ENCODE results near the gene NARF.
"Not testable (repeated sequence)": the region's sequence is repeated elsewhere in the genome, so short reads cannot be mapped to it uniquely, and the experiment has no call there.

The NARF gene

GRCh38 chr17:82450357-82451106, 8.0 kb upstream of the NARF start, which contains the start of gene CYBC1:
CYBC1 (minus strand) TSS chr17:82450752; CDS start chr17:82449254, 1,498 bp downstream.
- Mint-ChIP-seq H3K36me3 (peaks cover 1% of the 10 kb centered on the region), H3K27ac (peak within 1 kb of the TSS; percentile 99), H3K9me3 (no peaks in the 10 kb centered on the region), H3K4me1 (peaks cover 45% of the 10 kb centered on the region), H3K27me3 (no peaks in the 10 kb centered on the region), H3K4me3 (peak within 1 kb of the TSS; percentile 97)

GRCh38 chr17:82452162-82452561, 6.4 kb upstream of the NARF start:
- Mint-ChIP-seq H3K4me3 (peak overlapping the region; percentile 97), H3K27ac (peak overlapping the region; percentile 97), H3K9me3 (no peaks in the 10 kb centered on the region), H3K27me3 (no peaks in the 10 kb centered on the region), H3K36me3 (peaks cover 1% of the 10 kb centered on the region), H3K4me1 (peaks cover 39% of the 10 kb centered on the region)

- not testable (repeated sequence) for H3K27me3 Mint-ChIP-seq, H3K9me3 Mint-ChIP-seq, H3K36me3 Mint-ChIP-seq
- Mint-ChIP-seq H3K27ac (peak overlapping the region; percentile 4), H3K4me3 (peak overlapping the region; percentile 15), H3K4me1 (peaks cover 42% of the 10 kb centered on the region)
Observed at GRCh38 chr17:82453151-82453550, 5.4 kb upstream of the NARF start.

- Mint-ChIP-seq H3K27ac (peak overlapping the region; percentile 65), H3K4me1 (peaks cover 41% of the 10 kb centered on the region)
- H3K4me3 Mint-ChIP-seq, H3K36me3 Mint-ChIP-seq, H3K27me3 Mint-ChIP-seq, H3K9me3 Mint-ChIP-seq: not testable (repeated sequence)
Observed at GRCh38 chr17:82453706-82454105, 4.8 kb upstream of the NARF start.

- H3K36me3 Mint-ChIP-seq: peaks cover 4% of the 10 kb centered on the region
- peaks cover 37% of the 10 kb centered on the region for H3K4me1 Mint-ChIP-seq
- H3K27me3 Mint-ChIP-seq: no peaks in the 10 kb centered on the region
- peak overlapping the region; percentile 99 for H3K27ac Mint-ChIP-seq
- peak overlapping the region; percentile 91 for H3K4me3 Mint-ChIP-seq
- no peaks in the 10 kb centered on the region for H3K9me3 Mint-ChIP-seq
Observed at GRCh38 chr17:82457073-82457928, 1.2 kb upstream of the NARF start.

GRCh38 chr17:82457929-82458178, 687 bp upstream of the NARF start:
- no peaks in the 10 kb centered on the region for H3K9me3 Mint-ChIP-seq
- H3K4me3 Mint-ChIP-seq: peak overlapping the region; percentile 91
- peaks cover 39% of the 10 kb centered on the region for H3K4me1 Mint-ChIP-seq
- peak overlapping the region; percentile 99 for H3K27ac Mint-ChIP-seq
- H3K36me3 Mint-ChIP-seq: peaks cover 8% of the 10 kb centered on the region
- no peaks in the 10 kb centered on the region for H3K27me3 Mint-ChIP-seq

GRCh38 chr17:82458885-82459424, 414 bp downstream of the NARF start:
- H3K27me3 Mint-ChIP-seq: no peaks in the 10 kb centered on the region
- no peak overlapping the region for H3K27ac Mint-ChIP-seq
- no peaks in the 10 kb centered on the region for H3K9me3 Mint-ChIP-seq
- peak overlapping the region; percentile 91 for H3K4me3 Mint-ChIP-seq
- peaks cover 8% of the 10 kb centered on the region for H3K36me3 Mint-ChIP-seq
- H3K4me1 Mint-ChIP-seq: peaks cover 36% of the 10 kb centered on the region

GRCh38 chr17:82459936-82460335, 1.4 kb downstream of the NARF start:
- H3K27me3 Mint-ChIP-seq, H3K27ac Mint-ChIP-seq, H3K9me3 Mint-ChIP-seq, H3K4me3 Mint-ChIP-seq: not testable (repeated sequence)
- peaks cover 14% of the 10 kb centered on the region for H3K36me3 Mint-ChIP-seq
- peaks cover 42% of the 10 kb centered on the region for H3K4me1 Mint-ChIP-seq

- Mint-ChIP-seq H3K4me1 (peaks cover 48% of the 10 kb centered on the region), H3K4me3 (no peak overlapping the region), H3K27ac (peak overlapping the region; percentile 24), H3K36me3 (peaks cover 14% of the 10 kb centered on the region), H3K9me3 (no peaks in the 10 kb centered on the region), H3K27me3 (no peaks in the 10 kb centered on the region)
Observed at GRCh38 chr17:82461827-82462524, 3.4 kb downstream of the NARF start.

- no peak overlapping the region for H3K4me3 Mint-ChIP-seq
- H3K4me1 Mint-ChIP-seq: peaks cover 37% of the 10 kb centered on the region
- H3K36me3 Mint-ChIP-seq: peaks cover 14% of the 10 kb centered on the region
- no peaks in the 10 kb centered on the region for H3K9me3 Mint-ChIP-seq
- no peaks in the 10 kb centered on the region for H3K27me3 Mint-ChIP-seq
- H3K27ac Mint-ChIP-seq: no peak overlapping the region
Observed at GRCh38 chr17:82463391-82463790, 4.8 kb downstream of the NARF start.

- Mint-ChIP-seq H3K27me3 (no peaks in the 10 kb centered on the region), H3K9me3 (no peaks in the 10 kb centered on the region), H3K4me3 (no peak overlapping the region), H3K4me1 (peaks cover 35% of the 10 kb centered on the region), H3K36me3 (peaks cover 18% of the 10 kb centered on the region), H3K27ac (no peak overlapping the region)
Observed at GRCh38 chr17:82463925-82464566, 5.5 kb downstream of the NARF start.

GRCh38 chr17:82464567-82464929, 6.0 kb downstream of the NARF start:
- Mint-ChIP-seq H3K27me3 (no peaks in the 10 kb centered on the region), H3K36me3 (peaks cover 18% of the 10 kb centered on the region), H3K4me3 (no peak overlapping the region), H3K9me3 (no peaks in the 10 kb centered on the region), H3K27ac (no peak overlapping the region), H3K4me1 (peaks cover 30% of the 10 kb centered on the region)

- Mint-ChIP-seq H3K9me3 (no peaks in the 10 kb centered on the region), H3K36me3 (peaks cover 21% of the 10 kb centered on the region), H3K4me1 (peaks cover 26% of the 10 kb centered on the region), H3K27ac (no peak overlapping the region), H3K27me3 (no peaks in the 10 kb centered on the region), H3K4me3 (no peak overlapping the region)
Observed at GRCh38 chr17:82465023-82465603, 6.6 kb downstream of the NARF start.

GRCh38 chr17:82468692-82469091, 10.2 kb downstream of the NARF start:
- H3K27ac Mint-ChIP-seq: no peak overlapping the region
- H3K36me3 Mint-ChIP-seq: peaks cover 17% of the 10 kb centered on the region

GRCh38 chr17:82470065-82470464, 11.5 kb downstream of the NARF start:
- H3K36me3 Mint-ChIP-seq: peaks cover 12% of the 10 kb centered on the region
- H3K27me3 Mint-ChIP-seq: no peaks in the 10 kb centered on the region
- H3K9me3 Mint-ChIP-seq: no peaks in the 10 kb centered on the region
- H3K4me3 Mint-ChIP-seq: no peak overlapping the region
- peaks cover 5% of the 10 kb centered on the region for H3K4me1 Mint-ChIP-seq
- H3K27ac Mint-ChIP-seq: no peak overlapping the region

More at GRCh38 chr17:82468692-82469091, 10.2 kb downstream of the NARF start:
- Mint-ChIP-seq H3K27me3 (no peaks in the 10 kb centered on the region), H3K9me3 (no peaks in the 10 kb centered on the region), H3K4me1 (peaks cover 12% of the 10 kb centered on the region), H3K4me3 (no peak overlapping the region)

Data from activated naive CD4-positive, alpha-beta T cell treated with anti-CD3 and anti-CD28 coated beads, Interleukin-2, amount 50 U/mL, for 24 hours (primary cell).